Articular chondrocyte of knee joint (primary cell): ENCODE results near the gene C6orf118. TPM values are rescaled to one million over a fixed set of nuclear protein-coding genes. Genes with fewer than 3 reads are reported as not detected.

ENCODE experiments used
- total RNA-seq: library from RNA; depleted of rRNA; stranded (reverse); fragments of >200 nt; gene quantifications from 2 replicates; pipeline ENCODE4 v1.2.3, GENCODE V29; 2012

C6orf118 gene
- not detected in 2 replicates for total RNA-seq

GRCh38 chr6:165308926-165309731, at the start of gene C6orf118:
Gene C6orf118 (minus strand): TSS chr6:165309605. CDS start chr6:165309586, 19 bp downstream.

